ENCODE data around the gene OR2A12.
"Not testable (repeated sequence)": the region's sequence is repeated elsewhere in the genome, so short reads cannot be mapped to it uniquely, and the experiment has no call there.

OR2A12 gene

GRCh38 chr7:144050093-144050492, 36.0 kb upstream of the OR2A12 start:
- no peak overlapping the region for H3K4me3 ChIP-seq (ENCODE audit: low read depth, low read length)
- DNase-seq (ENCODE audit: low read depth) = no peak
- TF ChIP-seq CTCF (IDR thresholded peaks at IDR 0.05; ENCODE audit: low read depth, low read length) (no peak), MYC (IDR thresholded peaks at IDR 0.05; ENCODE audit: low read depth, low read length) (no peak), POLR2A (IDR thresholded peaks at IDR 0.05; ENCODE audit: extremely low read depth, insufficient read length) (no peak), MAX (IDR thresholded peaks at IDR 0.05; ENCODE audit: low read depth, low read length) (no peak)

- DNase-seq (ENCODE audit: low read depth); H3K4me3 ChIP-seq (ENCODE audit: low read depth, low read length): not testable (repeated sequence)
Measured at GRCh38 chr7:144050884-144051283, 35.2 kb upstream of the OR2A12 start.

- H3K4me3 ChIP-seq (ENCODE audit: low read depth, low read length) = no peak overlapping the region
- no peak for DNase-seq (ENCODE audit: low read depth)
- no peak for TF ChIP-seq POLR2A (IDR thresholded peaks at IDR 0.05; ENCODE audit: extremely low read depth, insufficient read length)
- TF ChIP-seq CTCF (IDR thresholded peaks at IDR 0.05; ENCODE audit: low read depth, low read length) = no peak
- TF ChIP-seq MYC (IDR thresholded peaks at IDR 0.05; ENCODE audit: low read depth, low read length) = no peak
- no peak for TF ChIP-seq MAX (IDR thresholded peaks at IDR 0.05; ENCODE audit: low read depth, low read length)
Measured at GRCh38 chr7:144057954-144058353, 28.1 kb upstream of the OR2A12 start.

GRCh38 chr7:144063710-144064109, 22.4 kb upstream of the OR2A12 start:
- DNase-seq (ENCODE audit: low read depth) = peak; percentile 18
- H3K4me3 ChIP-seq (ENCODE audit: low read depth, low read length) = no peak overlapping the region
- TF ChIP-seq CTCF (IDR thresholded peaks at IDR 0.05; ENCODE audit: low read depth, low read length) (peak; percentile 50), MYC (IDR thresholded peaks at IDR 0.05; ENCODE audit: low read depth, low read length) (no peak)

GRCh38 chr7:144069511-144069910, 16.6 kb upstream of the OR2A12 start, which contains the start of gene OR2A25:
Gene OR2A25 (plus strand): TSS chr7:144069811. CDS start chr7:144074220, 4,409 bp downstream.
- TF ChIP-seq MYC (IDR thresholded peaks at IDR 0.05; ENCODE audit: low read depth, low read length) (no peak), POLR2A (IDR thresholded peaks at IDR 0.05; ENCODE audit: extremely low read depth, insufficient read length) (no peak), MAX (IDR thresholded peaks at IDR 0.05; ENCODE audit: low read depth, low read length) (no peak), CTCF (IDR thresholded peaks at IDR 0.05; ENCODE audit: low read depth, low read length) (no peak)
- no peak within 1 kb of the TSS for H3K4me3 ChIP-seq (ENCODE audit: low read depth, low read length)
- DNase-seq (ENCODE audit: low read depth) = no peak

GRCh38 chr7:144069953-144070352, 16.1 kb upstream of the OR2A12 start:
- no peak for DNase-seq (ENCODE audit: low read depth)
- H3K4me3 ChIP-seq (ENCODE audit: low read depth, low read length) = no peak overlapping the region
- no peak for TF ChIP-seq CTCF (IDR thresholded peaks at IDR 0.05; ENCODE audit: low read depth, low read length)
- TF ChIP-seq MYC (IDR thresholded peaks at IDR 0.05; ENCODE audit: low read depth, low read length) = no peak
- no peak for TF ChIP-seq POLR2A (IDR thresholded peaks at IDR 0.05; ENCODE audit: extremely low read depth, insufficient read length)
- no peak for TF ChIP-seq MAX (IDR thresholded peaks at IDR 0.05; ENCODE audit: low read depth, low read length)

All from NB4 (cell line).